GM23338 (cell line): ENCODE results near the gene TMIGD3.

Source experiments
- CTCF ChIP-seq, 2 experiments: fragments of 200-600 bp in 1 of 2; sonication (generic) in 1 of 2; conservative IDR thresholded peaks; 2 replicates each; pipeline versions ENCODE4 v1.5.1 to v1.6.1; 2016 to 2017; ENCODE audit warnings: antibody characterized with exemption in 2 of 2, low read depth in 2 of 2, mild to moderate bottlenecking in 2 of 2, moderate library complexity in 1 of 2
- EZH2phosphoT487 ChIP-seq: fragments of 200-600 bp; sonication (generic); IDR thresholded peaks from one replicate; pipeline ENCODE4 v1.8.1; 2018; ENCODE audit warnings: antibody characterized with exemption; ENCODE audit not compliant: unreplicated experiment
- POLR2AphosphoS5 ChIP-seq: IDR thresholded peaks from 2 replicates; pipeline ENCODE4 v1.6.1; 2016; ENCODE audit warnings: antibody characterized with exemption, low read depth

- TF ChIP-seq POLR2AphosphoS5 (no peak), CTCF (conservative IDR thresholded peaks at IDR 0.05; ENCODE audit: low read depth in 2 of 2) (no peak), EZH2phosphoT487 (no peak)
Measured at GRCh38 chr1:111535256-111536191, 32.1 kb upstream of the TMIGD3 start.
